ENCODE measurements around the gene MYMK. TPM values are rescaled to one million over a fixed set of nuclear protein-coding genes. Genes with fewer than 3 reads are reported as not detected.

The MYMK gene
- polyA plus RNA-seq, 3 donors, result not detected

DNA sequence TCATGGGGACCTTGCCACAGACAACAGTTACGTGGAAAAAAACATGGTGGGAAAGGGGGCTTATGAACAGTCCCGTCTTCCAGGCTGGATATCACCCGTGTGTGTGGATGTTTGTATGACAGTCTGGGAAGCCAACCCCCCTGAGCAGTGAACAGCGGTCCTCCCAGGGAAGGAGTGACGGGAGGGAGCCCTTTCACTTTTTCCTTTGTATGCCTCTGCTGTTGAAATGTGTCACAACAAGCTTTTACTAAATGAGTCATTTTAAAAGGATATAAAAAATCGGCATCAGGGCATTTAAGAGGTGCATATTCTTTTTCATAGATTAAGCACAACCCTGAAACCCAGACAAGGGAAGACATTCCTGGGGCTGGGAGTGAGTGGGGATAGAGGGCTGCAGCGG is 5.1 kb downstream of the MYMK start:
- Histone ChIP-seq H2AFZ (ENCODE audit: insufficient read depth, low read depth, low read length, poor library complexity, severe bottlenecking) (no peak overlapping the region), H3K36me3 (replicated peaks in 1 of 2; ENCODE audit: control insufficient read depth in 1 of 2, insufficient read depth in 2 of 2, low read length in 2 of 2) (no peaks in the 10 kb centered on the region), H4K20me1 (ENCODE audit: insufficient read depth, low read length) (no peaks in the 10 kb centered on the region), H3K4me1 (ENCODE audit: control insufficient read depth in 1 of 2, insufficient read depth in 2 of 2, low read length in 2 of 2) (no peaks in the 10 kb centered on the region), H3K79me2 (ENCODE audit: insufficient read depth, low read length) (no peaks in the 10 kb centered on the region), H3K9ac (ENCODE audit: insufficient read depth, low read length, poor library complexity, severe bottlenecking) (no peak overlapping the region), H3K4me2 (replicated peaks; ENCODE audit: extremely low read depth, low read length, poor library complexity, severe bottlenecking) (no peak overlapping the region), H3K4me3 (replicated peaks in 1 of 3; ENCODE audit: low read depth in 2 of 3, low read length in 3 of 3) (no peak overlapping the region), H3K27ac (ENCODE audit: low read depth in 1 of 2, low read length in 2 of 2) (no peak overlapping the region), H3K27me3 (ENCODE audit: control insufficient read depth in 2 of 2, insufficient read depth in 2 of 2, low read length in 2 of 2) (no peaks in the 10 kb centered on the region), H3K9me3 (replicated peaks in 1 of 2; ENCODE audit: control insufficient read depth in 1 of 2, insufficient read depth in 1 of 2, low read length in 2 of 2) (no peaks in the 10 kb centered on the region)
- Mint-ChIP-seq H3K4me1 (no peaks in the 10 kb centered on the region), H3K27ac (no peak overlapping the region), H3K4me3 (no peak overlapping the region), H3K9me3 (no peaks in the 10 kb centered on the region), H3K36me3 (no peaks in the 10 kb centered on the region), H3K27me3 (ENCODE audit: low read depth in 3 of 3) (peaks cover 0 to 2% (median 1%) of the 10 kb centered on the region in 3 donors)
- intact Hi-C loops (cut with micrococcal nuclease), result no loop called here
- WGBS (ENCODE audit: insufficient coverage), result 90% methylated on average over 2 of the region's 7 CpGs
- no peak for DNase-seq
- TF ChIP-seq, protein P1, sequence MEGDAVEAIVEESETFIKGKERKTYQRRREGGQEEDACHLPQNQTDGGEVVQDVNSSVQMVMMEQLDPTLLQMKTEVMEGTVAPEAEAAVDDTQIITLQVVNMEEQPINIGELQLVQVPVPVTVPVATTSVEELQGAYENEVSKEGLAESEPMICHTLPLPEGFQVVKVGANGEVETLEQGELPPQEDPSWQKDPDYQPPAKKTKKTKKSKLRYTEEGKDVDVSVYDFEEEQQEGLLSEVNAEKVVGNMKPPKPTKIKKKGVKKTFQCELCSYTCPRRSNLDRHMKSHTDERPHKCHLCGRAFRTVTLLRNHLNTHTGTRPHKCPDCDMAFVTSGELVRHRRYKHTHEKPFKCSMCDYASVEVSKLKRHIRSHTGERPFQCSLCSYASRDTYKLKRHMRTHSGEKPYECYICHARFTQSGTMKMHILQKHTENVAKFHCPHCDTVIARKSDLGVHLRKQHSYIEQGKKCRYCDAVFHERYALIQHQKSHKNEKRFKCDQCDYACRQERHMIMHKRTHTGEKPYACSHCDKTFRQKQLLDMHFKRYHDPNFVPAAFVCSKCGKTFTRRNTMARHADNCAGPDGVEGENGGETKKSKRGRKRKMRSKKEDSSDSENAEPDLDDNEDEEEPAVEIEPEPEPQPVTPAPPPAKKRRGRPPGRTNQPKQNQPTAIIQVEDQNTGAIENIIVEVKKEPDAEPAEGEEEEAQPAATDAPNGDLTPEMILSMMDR (IDR thresholded peaks at IDR 0.05), result no peak

DNA sequence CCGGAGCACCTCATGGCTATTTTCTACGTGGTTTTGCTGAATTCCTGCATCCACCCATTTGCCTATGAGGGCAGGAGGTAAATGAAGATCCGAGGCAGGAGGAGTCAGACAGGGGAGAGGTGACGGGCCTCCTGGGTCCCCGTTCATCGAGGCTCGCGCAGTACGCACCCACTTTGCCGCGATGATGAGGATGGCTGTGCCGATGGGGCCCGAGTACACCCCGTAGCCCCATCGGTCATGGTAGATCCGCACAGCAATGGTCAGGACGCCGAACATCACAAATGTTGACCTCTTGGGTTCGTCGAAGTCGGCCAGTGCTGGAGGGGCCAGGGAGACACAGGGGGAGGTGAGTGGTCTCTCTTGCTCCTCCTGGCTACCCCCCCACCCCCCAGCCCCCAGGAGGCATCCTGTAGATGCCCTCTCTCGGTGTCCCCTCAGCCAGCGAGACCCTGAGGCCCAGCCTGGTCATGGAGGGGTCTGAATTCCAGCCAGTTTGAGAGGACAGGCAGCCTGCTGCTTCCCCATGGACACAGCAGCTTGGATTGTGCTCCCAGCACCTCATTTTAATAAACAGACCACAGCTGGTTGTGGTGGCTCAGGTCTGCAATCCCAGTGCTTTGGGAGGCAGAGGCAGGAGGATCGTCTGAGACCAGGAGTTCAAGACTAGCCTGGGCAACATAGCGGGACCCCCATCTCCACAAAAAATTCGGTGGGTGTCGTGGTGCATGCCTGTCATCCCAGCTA is 5.9 kb downstream of the MYMK start:
- Mint-ChIP-seq H3K36me3 (no peaks in the 10 kb centered on the region), H3K4me1 (no peaks in the 10 kb centered on the region), H3K4me3 (no peak overlapping the region), H3K27me3 (ENCODE audit: low read depth in 3 of 3) (peaks cover 0 to 2% (median 1%) of the 10 kb centered on the region in 3 donors), H3K27ac (no peak overlapping the region), H3K9me3 (no peaks in the 10 kb centered on the region)
- Histone ChIP-seq H3K4me2 (replicated peaks; ENCODE audit: extremely low read depth, low read length, poor library complexity, severe bottlenecking) (no peak overlapping the region), H4K20me1 (ENCODE audit: insufficient read depth, low read length) (no peaks in the 10 kb centered on the region), H3K27ac (ENCODE audit: low read depth in 1 of 2, low read length in 2 of 2) (no peak overlapping the region), H3K4me3 (replicated peaks in 1 of 3; ENCODE audit: low read depth in 2 of 3, low read length in 3 of 3) (no peak overlapping the region), H3K79me2 (ENCODE audit: insufficient read depth, low read length) (no peaks in the 10 kb centered on the region), H2AFZ (ENCODE audit: insufficient read depth, low read depth, low read length, poor library complexity, severe bottlenecking) (no peak overlapping the region), H3K4me1 (ENCODE audit: control insufficient read depth in 1 of 2, insufficient read depth in 2 of 2, low read length in 2 of 2) (no peaks in the 10 kb centered on the region), H3K36me3 (replicated peaks in 1 of 2; ENCODE audit: control insufficient read depth in 1 of 2, insufficient read depth in 2 of 2, low read length in 2 of 2) (no peaks in the 10 kb centered on the region), H3K9ac (ENCODE audit: insufficient read depth, low read length, poor library complexity, severe bottlenecking) (no peak overlapping the region), H3K9me3 (replicated peaks in 1 of 2; ENCODE audit: control insufficient read depth in 1 of 2, insufficient read depth in 1 of 2, low read length in 2 of 2) (no peaks in the 10 kb centered on the region), H3K27me3 (ENCODE audit: control insufficient read depth in 2 of 2, insufficient read depth in 2 of 2, low read length in 2 of 2) (no peaks in the 10 kb centered on the region)
- intact Hi-C loops (cut with micrococcal nuclease), result no loop called here
- TF ChIP-seq, protein P1 (IDR thresholded peaks at IDR 0.05), result no peak
- no peak for DNase-seq
- 95% methylated on average over 17 of the region's 27 CpGs for WGBS (ENCODE audit: insufficient coverage)

All from CD14-positive monocyte (primary cell).